GM20000 (cell line): ENCODE results near the gene CLNS1A.

ENCODE experiments used
- DNase-seq: peaks from one replicate; pipeline ENCODE4 v3.0.0; 2012; ENCODE audit warnings: low spot score
- TF ChIP-seq, protein P1 (sequence below): IDR thresholded peaks from 2 replicates; pipeline ENCODE4 v1.5.1; 2012; ENCODE audit warnings: mild to moderate bottlenecking, control low read depth; ENCODE audit errors: extremely low read depth, missing control alignments

The CLNS1A gene

GRCh38 chr11:77568306-77568705 lies 69.3 kb downstream of the CLNS1A start:
- no peak for DNase-seq
- TF ChIP-seq, protein P1, sequence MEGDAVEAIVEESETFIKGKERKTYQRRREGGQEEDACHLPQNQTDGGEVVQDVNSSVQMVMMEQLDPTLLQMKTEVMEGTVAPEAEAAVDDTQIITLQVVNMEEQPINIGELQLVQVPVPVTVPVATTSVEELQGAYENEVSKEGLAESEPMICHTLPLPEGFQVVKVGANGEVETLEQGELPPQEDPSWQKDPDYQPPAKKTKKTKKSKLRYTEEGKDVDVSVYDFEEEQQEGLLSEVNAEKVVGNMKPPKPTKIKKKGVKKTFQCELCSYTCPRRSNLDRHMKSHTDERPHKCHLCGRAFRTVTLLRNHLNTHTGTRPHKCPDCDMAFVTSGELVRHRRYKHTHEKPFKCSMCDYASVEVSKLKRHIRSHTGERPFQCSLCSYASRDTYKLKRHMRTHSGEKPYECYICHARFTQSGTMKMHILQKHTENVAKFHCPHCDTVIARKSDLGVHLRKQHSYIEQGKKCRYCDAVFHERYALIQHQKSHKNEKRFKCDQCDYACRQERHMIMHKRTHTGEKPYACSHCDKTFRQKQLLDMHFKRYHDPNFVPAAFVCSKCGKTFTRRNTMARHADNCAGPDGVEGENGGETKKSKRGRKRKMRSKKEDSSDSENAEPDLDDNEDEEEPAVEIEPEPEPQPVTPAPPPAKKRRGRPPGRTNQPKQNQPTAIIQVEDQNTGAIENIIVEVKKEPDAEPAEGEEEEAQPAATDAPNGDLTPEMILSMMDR, result no peak
